Activated CD4-positive, CD25-positive, alpha-beta regulatory T cell treated with anti-CD3 and anti-CD28 coated beads, Interleukin-2, amount 50 U/mL, for 24 hours (primary cell): ENCODE results near the gene OR14A16.
A peak's percentile ranks its signal among the peaks of the same experiment; 100 is the strongest.

Experiments used
- ATAC-seq, 2 donors: fragments of 150-1000 bp; cut with Tn5 transposase; one replicate each; pipeline ENCODE4 v1.10.0; 2021; ENCODE audit warnings: mild to moderate bottlenecking in 1 of 2, moderate library complexity in 1 of 2

The OR14A16 gene, protein sequence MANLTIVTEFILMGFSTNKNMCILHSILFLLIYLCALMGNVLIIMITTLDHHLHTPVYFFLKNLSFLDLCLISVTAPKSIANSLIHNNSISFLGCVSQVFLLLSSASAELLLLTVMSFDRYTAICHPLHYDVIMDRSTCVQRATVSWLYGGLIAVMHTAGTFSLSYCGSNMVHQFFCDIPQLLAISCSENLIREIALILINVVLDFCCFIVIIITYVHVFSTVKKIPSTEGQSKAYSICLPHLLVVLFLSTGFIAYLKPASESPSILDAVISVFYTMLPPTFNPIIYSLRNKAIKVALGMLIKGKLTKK

GRCh38 chr1:247824023-247824422 is at the start of gene OR14A16:
Gene OR14A16 (minus strand): TSS chr1:247824119. CDS start chr1:247815729, 8,390 bp downstream.
- ATAC-seq, result no peak

DNA sequence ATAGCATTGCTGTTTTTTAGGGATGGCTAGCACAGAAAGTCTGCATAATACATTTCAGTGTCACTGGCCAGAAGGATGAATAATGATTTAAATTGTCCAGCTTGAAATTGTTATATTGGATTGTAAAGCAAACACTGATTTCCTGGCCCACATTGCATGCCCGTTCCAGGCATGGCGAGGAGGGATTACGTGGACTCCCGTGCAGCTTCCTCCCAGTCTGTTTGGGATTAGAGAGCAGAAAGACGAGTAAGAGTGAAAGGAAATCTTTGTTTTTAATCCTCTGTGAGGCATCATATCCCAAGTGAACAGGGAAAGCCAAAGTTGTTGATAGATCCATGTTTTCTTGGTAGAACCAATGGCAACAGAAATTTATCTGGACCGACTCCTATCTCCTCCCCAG is 41.5 kb upstream of the OR14A16 start:
- ATAC-seq, result no peak

DNA sequence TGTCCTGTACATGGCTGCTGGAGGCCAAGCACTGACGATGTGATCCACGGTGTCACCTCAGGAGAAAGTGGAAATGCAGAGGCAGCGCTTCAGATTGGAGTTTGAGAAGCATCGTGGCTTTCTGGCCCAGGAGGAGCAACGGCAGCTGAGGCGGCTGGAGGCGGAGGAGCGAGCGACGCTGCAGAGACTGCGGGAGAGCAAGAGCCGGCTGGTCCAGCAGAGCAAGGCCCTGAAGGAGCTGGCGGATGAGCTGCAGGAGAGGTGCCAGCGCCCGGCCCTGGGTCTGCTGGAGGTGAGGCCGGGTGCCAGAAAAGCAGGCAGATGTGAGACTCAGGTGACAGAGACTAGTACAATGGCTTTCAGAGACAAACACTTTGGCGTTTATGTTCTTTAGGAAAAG is 40.7 kb upstream of the OR14A16 start:
- ATAC-seq, result no peak

- ATAC-seq, result no peak
Measured at GRCh38 chr1:247862756-247863155, 38.8 kb upstream of the OR14A16 start.

DNA sequence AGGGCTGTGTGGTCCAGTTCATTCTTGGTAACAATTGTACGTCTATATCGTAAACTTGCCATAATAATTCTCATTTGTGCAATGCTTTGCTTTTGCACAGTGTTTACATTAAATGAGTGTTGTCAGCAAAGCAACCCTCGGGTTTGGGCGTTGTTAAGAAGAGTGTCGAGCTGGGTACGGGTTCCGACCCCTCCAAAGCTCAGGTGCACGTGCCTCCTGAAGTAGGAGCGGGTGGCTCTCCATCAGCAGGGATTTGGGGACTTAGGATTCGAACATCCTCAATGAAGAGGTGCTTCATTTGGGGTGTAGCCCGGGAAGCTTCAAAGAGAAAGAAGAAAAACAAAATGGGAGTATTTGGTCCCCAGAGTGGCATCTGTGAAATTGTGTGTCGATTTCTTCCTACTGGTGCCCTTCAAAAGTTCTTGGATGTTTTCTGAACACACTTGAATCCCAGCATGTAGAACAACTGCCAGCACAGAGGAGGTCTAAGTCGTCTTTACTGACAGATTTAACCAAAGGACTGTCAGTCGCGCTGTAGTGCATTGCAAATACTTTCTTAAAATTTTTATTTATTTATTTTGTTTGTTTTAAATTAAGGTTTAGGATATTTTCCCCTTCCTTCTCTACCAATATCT is 34.2 kb upstream of the OR14A16 start:
- ATAC-seq, result no peak

GRCh38 chr1:247857069-247857984 is 33.4 kb upstream of the OR14A16 start, which contains the start of gene TRIM58:
Gene TRIM58 (plus strand): TSS chr1:247857187. CDS start chr1:247857247, 60 bp downstream.
- ATAC-seq, result peak; percentile 30 to 39

- ATAC-seq, result no peak
Measured at GRCh38 chr1:247855911-247856310, 32.0 kb upstream of the OR14A16 start.

DNA sequence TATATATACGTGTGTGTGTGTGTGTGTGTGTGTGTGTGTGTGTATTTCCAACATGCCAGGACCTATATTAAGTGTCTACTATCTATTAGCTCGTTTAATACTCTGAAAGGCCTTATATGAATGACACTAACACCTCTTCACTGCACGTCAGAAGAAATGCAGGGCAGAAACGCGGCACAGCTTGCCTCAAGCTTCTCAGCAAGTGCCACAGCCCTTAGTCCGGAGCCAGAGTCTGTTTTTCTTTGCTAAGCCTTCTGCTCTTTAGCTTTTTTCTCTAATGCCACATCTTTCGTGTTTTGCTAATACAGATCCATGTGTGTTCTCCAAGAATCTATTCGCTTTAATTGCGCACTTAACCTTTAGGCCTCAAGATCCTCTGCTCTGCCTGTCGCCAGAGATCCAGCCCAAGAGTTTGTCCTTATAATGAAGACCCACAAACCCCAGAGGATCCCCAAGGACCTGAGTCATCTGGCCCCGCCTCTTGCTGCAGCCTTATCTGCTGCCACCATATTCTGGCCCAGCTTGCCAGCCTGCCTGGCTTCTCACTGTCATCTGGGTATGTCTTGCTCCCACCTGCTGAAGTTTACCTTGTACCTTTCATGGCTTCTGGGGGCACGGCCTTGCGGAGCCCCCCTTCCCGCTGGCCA is 31.1 kb upstream of the OR14A16 start:
- ATAC-seq, result no peak

DNA sequence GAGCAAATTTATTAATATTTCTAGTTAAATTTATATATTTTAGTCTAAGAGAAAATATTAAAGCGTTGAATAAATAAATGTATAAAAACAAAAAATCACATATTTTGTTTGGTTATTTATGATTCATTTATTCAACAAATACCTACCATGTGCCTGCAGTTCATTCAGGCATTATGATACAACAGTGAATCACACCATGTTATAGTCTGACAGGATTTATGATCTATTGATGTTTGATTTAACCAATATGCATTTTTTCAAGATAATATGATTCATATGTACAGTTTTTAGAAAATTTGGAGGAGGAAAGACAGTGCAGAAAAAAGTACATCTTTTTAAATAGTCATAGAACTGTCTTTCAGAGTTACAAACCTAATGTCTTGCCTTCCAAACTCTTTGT is 25.7 kb upstream of the OR14A16 start:
- ATAC-seq, result no peak

DNA sequence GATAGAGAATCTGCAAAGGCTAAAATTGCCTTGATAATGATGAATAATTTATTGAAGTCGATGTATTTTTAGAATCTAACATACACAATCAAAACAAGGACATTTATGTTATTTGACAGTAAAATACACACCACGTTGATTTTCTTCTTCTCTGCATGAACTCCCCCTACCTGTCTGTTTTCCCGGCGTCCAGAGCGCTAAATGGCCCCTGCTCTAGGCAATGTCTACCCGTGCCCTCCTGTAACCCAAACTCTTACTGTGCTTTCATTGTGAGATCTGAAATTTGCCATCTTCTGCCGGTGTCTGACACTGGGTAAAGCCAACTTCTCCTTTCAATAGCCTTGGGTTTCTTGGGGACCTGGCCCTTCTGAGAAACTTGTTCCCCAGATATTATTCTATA is 24.4 kb upstream of the OR14A16 start:
- no peak for ATAC-seq

- ATAC-seq, result no peak
Measured at GRCh38 chr1:247845693-247846017, 21.7 kb upstream of the OR14A16 start.

DNA sequence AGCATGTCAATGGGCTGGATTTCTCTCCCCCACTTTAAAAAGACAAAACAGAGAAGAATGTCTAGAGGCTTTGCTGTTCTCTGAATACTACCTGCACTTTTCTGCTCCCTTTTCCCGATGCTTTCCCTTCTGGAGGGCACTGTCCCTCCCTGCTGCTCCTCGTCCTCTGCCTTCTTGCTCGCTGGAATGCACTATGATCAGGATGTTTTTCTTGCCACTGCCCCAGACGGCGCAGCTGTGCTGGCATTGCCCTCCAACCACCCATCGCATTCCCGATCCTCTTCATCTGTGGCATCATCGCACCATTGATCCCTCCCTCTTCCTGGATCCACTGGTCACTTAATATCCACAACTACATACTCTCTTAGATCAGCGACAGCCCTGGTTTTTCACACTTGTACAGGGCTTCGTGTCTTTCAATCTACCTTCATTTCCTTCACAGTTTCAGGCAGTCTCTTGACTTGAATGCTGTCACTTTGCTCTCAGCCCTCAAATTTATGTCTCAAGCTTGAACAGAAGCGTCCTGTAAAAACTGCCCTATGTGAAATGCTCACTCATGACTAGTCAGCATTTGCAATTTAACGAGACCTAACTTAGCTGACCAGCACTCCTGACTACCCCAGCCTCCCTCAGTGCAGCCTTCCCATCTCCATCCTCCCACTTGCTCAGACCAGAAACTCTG is 21.2 kb upstream of the OR14A16 start:
- ATAC-seq, result no peak

- no peak for ATAC-seq
Measured at GRCh38 chr1:247843411-247843810, 19.5 kb upstream of the OR14A16 start.

- ATAC-seq, result no peak
Measured at GRCh38 chr1:247841796-247842195, 17.9 kb upstream of the OR14A16 start, which contains the start of gene OR11L1. Gene OR11L1 (minus strand): TSS chr1:247841896. CDS start chr1:247841896, 0 bp downstream.

DNA sequence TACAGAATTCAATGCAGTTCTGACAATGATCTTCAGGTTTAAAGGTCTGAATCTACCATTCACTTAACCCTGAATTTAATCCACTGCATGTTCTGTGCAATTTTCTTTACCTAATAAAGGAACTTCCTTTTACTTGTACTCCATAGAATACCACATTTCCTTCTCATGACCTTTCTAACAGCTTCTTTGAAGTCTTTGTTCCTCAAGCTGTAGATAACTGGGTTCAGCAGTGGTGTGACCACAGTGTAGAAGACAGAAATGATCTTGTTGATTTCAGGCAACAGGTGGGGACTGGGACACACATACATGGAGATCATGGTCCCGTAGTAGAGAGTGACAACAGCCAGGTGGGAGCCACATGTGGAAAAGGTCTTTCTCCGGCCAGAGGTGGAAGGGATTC is 16.9 kb upstream of the OR14A16 start:
- ATAC-seq, result no peak

GRCh38 chr1:247833601-247834000 is 9.7 kb upstream of the OR14A16 start:
- no peak for ATAC-seq

- ATAC-seq, result no peak
Measured at GRCh38 chr1:247829656-247830055, 5.7 kb upstream of the OR14A16 start.

DNA sequence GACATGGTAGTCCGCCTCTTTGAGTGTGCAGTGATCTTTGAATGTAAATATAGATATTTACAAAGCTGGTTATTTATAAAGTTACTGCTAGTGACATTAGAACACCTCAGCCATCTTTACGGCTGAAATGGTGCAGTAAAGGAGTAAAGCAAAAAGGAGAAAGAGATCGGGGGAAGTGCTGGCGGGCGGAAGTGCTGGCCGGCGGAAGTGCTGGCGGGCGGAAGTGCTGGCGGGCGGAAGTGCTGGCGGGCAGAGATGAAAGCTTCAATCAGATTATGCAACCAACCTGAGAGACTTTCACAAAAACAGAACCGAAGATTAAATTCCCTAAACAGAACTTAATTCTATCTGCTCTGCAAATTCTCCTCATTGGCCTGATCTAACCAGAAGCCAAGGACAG is 1.4 kb upstream of the OR14A16 start:
- ATAC-seq, result no peak

DNA sequence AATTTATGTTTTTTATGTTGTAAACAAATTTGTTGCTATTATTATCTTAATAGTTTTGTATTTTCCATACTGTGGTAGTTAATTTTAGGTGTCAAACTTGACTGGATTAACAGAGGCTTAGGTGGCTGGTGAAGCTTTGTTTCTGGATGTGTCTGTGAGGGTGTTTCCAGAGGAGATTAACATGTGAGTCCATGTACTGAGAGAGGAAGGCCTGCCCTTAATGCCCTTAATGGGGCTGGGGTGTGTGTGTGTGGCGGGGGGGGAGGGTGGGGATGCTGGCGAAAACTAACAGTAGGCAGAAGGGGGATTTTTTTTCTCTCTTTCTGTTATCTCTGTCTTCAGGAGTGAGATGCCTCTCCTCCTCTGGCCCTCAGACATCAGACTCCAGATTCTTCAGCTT is 1.9 kb downstream of the OR14A16 start:
- no peak for ATAC-seq

- ATAC-seq, result no peak
Measured at GRCh38 chr1:247812637-247813036, 11.3 kb downstream of the OR14A16 start.

DNA sequence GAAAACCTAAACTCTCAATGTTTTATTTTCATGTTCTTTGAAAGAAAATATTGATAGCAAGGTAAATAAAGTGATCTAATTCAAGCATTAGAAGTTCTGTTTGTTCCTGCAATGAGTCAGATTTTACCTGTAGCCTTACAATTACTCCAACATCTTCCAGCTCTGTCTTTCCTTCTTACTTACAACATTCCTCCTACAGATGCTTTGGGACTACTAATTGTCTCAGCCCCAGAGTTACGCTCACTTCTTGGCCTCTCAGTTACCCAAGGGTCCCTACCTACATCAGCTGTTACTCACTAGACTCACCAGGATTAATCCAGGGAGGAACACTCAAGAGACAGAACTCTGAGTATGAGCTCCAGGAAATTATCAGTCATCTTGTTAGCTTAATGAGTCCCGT is 26.4 kb downstream of the OR14A16 start:
- no peak for ATAC-seq

- ATAC-seq, result no peak
Measured at GRCh38 chr1:247769603-247770002, 54.3 kb downstream of the OR14A16 start.
